ENCODE measurements around the gene DYSF. TPM values are rescaled to one million over a fixed set of nuclear protein-coding genes. Genes with fewer than 3 reads are reported as not detected.

DYSF gene
- polyA plus RNA-seq, 1 donor from 2014 or later = 0.04 TPM

- no peak overlapping the region for H2AFZ ChIP-seq (ENCODE audit: low read depth, low read length)
- no peaks in the 10 kb centered on the region for H3K36me3 ChIP-seq (ENCODE audit: insufficient read depth, low read length)
These were observed 240.2 kb downstream of the DYSF start for GRCh38 chr2:71693286-71694270.

More at GRCh38 chr2:71693286-71694270, 240.2 kb downstream of the DYSF start:
- no peak overlapping the region for H3K9ac ChIP-seq (ENCODE audit: low read length)
- no peak overlapping the region for H3K4me2 ChIP-seq (ENCODE audit: low read length)
- no peaks in the 10 kb centered on the region for H3F3A ChIP-seq (ENCODE audit: insufficient read depth, low read length, poor library complexity, severe bottlenecking)
- H3K9me2 ChIP-seq (ENCODE audit: insufficient read depth, low read length) = no peaks in the 10 kb centered on the region
- H3K27ac ChIP-seq (ENCODE audit: low read length) = no peak overlapping the region
- no peaks in the 10 kb centered on the region for H3K79me2 ChIP-seq (replicated peaks; ENCODE audit: insufficient read depth, low read length)
- H3K27me3 ChIP-seq (ENCODE audit: insufficient read depth, low read depth, low read length) = no peaks in the 10 kb centered on the region
- no peak overlapping the region for H3K4me3 ChIP-seq (ENCODE audit: low read length)
- no peaks in the 10 kb centered on the region for H3K9me3 ChIP-seq (ENCODE audit: low read length)
- H4K20me1 ChIP-seq (ENCODE audit: insufficient read depth) = no peaks in the 10 kb centered on the region
- no peak for TF ChIP-seq POLR2AphosphoS5 (IDR thresholded peaks at IDR 0.05)
- no peak for TF ChIP-seq EP300 (conservative IDR thresholded peaks at IDR 0.05; ENCODE audit: poor library complexity, severe bottlenecking)
- no peak for TF ChIP-seq EZH2 (IDR thresholded peaks at IDR 0.05; ENCODE audit: borderline replicate concordance, insufficient read depth, low read length, poor library complexity, severe bottlenecking)
- no peak for TF ChIP-seq TAF1 (IDR thresholded peaks at IDR 0.05; ENCODE audit: low read depth)
- TF ChIP-seq MXI1 (conservative IDR thresholded peaks at IDR 0.05; ENCODE audit: poor library complexity, severe bottlenecking) = no peak
- TF ChIP-seq REST (IDR thresholded peaks at IDR 0.05; ENCODE audit: borderline replicate concordance) = no peak
- TF ChIP-seq RAD21 (conservative IDR thresholded peaks at IDR 0.05) = no peak
- TF ChIP-seq SMC3 (conservative IDR thresholded peaks at IDR 0.05; ENCODE audit: poor library complexity) = no peak
- TF ChIP-seq CTCF (IDR thresholded peaks at IDR 0.05; ENCODE audit: poor library complexity, severe bottlenecking) = no peak

All from neural cell (in vitro differentiated cells).